Gastroesophageal sphincter (tissue), 4 donors: ENCODE data around the gene KIF26B. TPM values are rescaled to one million over a fixed set of nuclear protein-coding genes. Genes with fewer than 3 reads are reported as not detected.

Source experiments
- ATAC-seq: fragments of 150-250 bp; one replicate; pipeline ENCODE4 v1.9.1; 2016; ENCODE audit warnings: mild to moderate bottlenecking, moderate library complexity
- H3K27ac ChIP-seq, 4 donors: fragments of 200-600 bp; sonication (generic) in 3 of 4; 1 replicate in 3 of 4; 2 replicates in 1 of 4; pipeline ENCODE4 v1.5.1; 2016 to 2019
- H3K27me3 ChIP-seq: fragments of 200-600 bp; sonication (generic); one replicate; pipeline ENCODE4 v1.5.1; 2019
- H3K36me3 ChIP-seq, 2 donors: fragments of 200-600 bp; sonication (generic); one replicate each; pipeline ENCODE4 v1.5.1; 2019; ENCODE audit warnings: control low read depth in 1 of 2
- H3K4me1 ChIP-seq, 3 donors: fragments of 200-600 bp; sonication (generic); 1 replicate in 2 of 3; 2 replicates in 1 of 3; pipeline ENCODE4 v1.5.1; 2016 to 2019; ENCODE audit warnings: control low read depth in 2 of 3
- H3K4me3 ChIP-seq, 2 donors: fragments of 200-600 bp; sonication (generic); one replicate each; pipeline ENCODE4 v1.5.1; 2019; ENCODE audit warnings: mild to moderate bottlenecking in 1 of 2, moderate library complexity in 1 of 2
- H3K9me3 ChIP-seq, 3 donors: fragments of 200-600 bp; sonication (generic); one replicate each; pipeline ENCODE4 v1.5.1; 2017 to 2019; ENCODE audit warnings: control low read depth in 2 of 3
- EP300 ChIP-seq: sonication (generic); formaldehyde crosslinking; IDR thresholded peaks from one replicate; pipeline ENCODE4 v1.6.1; 2017; ENCODE audit warnings: antibody characterized with exemption, mild to moderate bottlenecking
- POLR2A ChIP-seq, 2 donors: fragments of 450-650 bp; IDR thresholded peaks; one replicate each; pipeline ENCODE4 v1.6.1; 2017; ENCODE audit warnings: antibody characterized with exemption in 2 of 2, mild to moderate bottlenecking in 2 of 2, moderate library complexity in 1 of 2
- POLR2AphosphoS5 ChIP-seq: sonication (generic); formaldehyde crosslinking; IDR thresholded peaks from one replicate; pipeline ENCODE4 v1.6.1; 2017; ENCODE audit warnings: antibody characterized with exemption
- WGBS, 2 donors: methylation state at CpG; one replicate each; pipeline ENCODE4 v1.1.5; 2018; ENCODE audit warnings: low coverage in 1 of 2; 5-methylcytosine and 5-hydroxymethylcytosine counted together
- total RNA-seq, 4 donors: library from RNA; depleted of rRNA; stranded (reverse); fragments of >200 nt; gene quantifications; one replicate each; pipeline ENCODE4 v1.1.0, GENCODE V29; 2016
- TF ChIP-seq, protein P1 (sequence below), 4 experiments: fragments of 200-600 bp in 2 of 4; fragments of 450-650 bp in 2 of 4; sonication (generic) in 1 of 4; IDR thresholded peaks; one replicate each; pipeline ENCODE4 v1.5.1; 2017 to 2019; ENCODE audit warnings: antibody characterized with exemption in 4 of 4, mild to moderate bottlenecking in 2 of 4, moderate library complexity in 2 of 4

KIF26B gene
- total RNA-seq, 4 donors from 2014 or later, result 0.62 to 1.9 (median 0.97) TPM

DNA sequence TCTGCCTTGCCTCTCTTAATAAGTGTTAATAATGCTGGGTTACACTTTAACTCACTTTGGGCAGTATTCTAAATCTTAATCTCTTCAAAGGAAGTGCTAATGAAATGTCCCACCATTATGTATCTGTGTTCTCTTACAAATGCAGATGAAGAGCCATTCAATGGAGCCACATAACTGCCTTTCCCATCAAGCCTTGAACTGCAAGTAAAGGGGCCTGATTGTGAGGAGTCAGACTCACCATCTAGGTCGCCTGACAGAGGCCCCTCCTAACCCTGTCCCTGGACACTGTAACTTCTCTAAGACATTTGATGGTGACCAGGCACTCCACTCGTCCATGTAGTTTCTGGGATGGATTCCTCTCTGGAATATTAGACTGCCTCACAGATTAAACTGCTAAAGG, 329.4 kb downstream of the KIF26B start:
- Histone ChIP-seq H3K27me3 (no peaks in the 10 kb centered on the region), H3K9me3 (no peaks in the 10 kb centered on the region), H3K4me1 (peaks cover 0 to 16% (median 0%) of the 10 kb centered on the region in 3 donors), H3K4me3 (no peak overlapping the region), H3K36me3 (no peaks in the 10 kb centered on the region), H3K27ac (no peak overlapping the region)
- WGBS, 2 donors, result 44 to 86% methylated on average over 2 of the region's 2 CpGs
- TF ChIP-seq POLR2AphosphoS5, result no peak
- no peak for TF ChIP-seq POLR2A (IDR thresholded peaks at IDR 0.05)
- ATAC-seq, result no peak

DNA sequence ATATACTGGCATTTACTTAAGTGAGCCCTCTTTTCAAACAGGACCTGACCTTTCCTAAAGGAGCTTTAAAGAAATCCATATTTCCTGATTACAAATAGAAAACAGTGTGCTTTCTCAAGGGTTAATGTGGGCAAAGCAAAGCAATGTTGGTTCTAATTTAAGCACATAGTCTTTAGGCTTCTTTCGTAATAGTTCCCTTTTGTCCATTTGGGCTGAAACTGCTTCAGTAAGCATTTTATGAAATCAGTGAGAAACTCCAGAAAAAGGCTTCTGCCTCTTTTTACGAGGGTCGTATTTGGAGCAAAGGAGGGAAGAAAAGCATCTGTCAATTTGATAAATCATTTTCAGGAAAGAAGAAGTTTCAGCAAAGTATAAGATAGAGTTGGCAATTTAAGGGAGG, 331.2 kb downstream of the KIF26B start:
- 50% methylated on average over 2 of the region's 3 CpGs; no CpG with 5 or more reads in 1 of the 2 donors for WGBS, 2 donors
- H3K27me3 ChIP-seq, result no peaks in the 10 kb centered on the region
- no peaks in the 10 kb centered on the region for H3K36me3 ChIP-seq
- no peak for TF ChIP-seq POLR2AphosphoS5
- TF ChIP-seq POLR2A (IDR thresholded peaks at IDR 0.05), result no peak
- TF ChIP-seq, protein P1, sequence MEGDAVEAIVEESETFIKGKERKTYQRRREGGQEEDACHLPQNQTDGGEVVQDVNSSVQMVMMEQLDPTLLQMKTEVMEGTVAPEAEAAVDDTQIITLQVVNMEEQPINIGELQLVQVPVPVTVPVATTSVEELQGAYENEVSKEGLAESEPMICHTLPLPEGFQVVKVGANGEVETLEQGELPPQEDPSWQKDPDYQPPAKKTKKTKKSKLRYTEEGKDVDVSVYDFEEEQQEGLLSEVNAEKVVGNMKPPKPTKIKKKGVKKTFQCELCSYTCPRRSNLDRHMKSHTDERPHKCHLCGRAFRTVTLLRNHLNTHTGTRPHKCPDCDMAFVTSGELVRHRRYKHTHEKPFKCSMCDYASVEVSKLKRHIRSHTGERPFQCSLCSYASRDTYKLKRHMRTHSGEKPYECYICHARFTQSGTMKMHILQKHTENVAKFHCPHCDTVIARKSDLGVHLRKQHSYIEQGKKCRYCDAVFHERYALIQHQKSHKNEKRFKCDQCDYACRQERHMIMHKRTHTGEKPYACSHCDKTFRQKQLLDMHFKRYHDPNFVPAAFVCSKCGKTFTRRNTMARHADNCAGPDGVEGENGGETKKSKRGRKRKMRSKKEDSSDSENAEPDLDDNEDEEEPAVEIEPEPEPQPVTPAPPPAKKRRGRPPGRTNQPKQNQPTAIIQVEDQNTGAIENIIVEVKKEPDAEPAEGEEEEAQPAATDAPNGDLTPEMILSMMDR (IDR thresholded peaks at IDR 0.05), result no peak
- TF ChIP-seq EP300, result no peak
- H3K4me1 ChIP-seq, result peaks cover 0 to 4% (median 0%) of the 10 kb centered on the region in 3 donors
- no peak overlapping the region for H3K4me3 ChIP-seq
- H3K27ac ChIP-seq, result no peak overlapping the region
- no peak for ATAC-seq
- H3K9me3 ChIP-seq, result no peaks in the 10 kb centered on the region

DNA sequence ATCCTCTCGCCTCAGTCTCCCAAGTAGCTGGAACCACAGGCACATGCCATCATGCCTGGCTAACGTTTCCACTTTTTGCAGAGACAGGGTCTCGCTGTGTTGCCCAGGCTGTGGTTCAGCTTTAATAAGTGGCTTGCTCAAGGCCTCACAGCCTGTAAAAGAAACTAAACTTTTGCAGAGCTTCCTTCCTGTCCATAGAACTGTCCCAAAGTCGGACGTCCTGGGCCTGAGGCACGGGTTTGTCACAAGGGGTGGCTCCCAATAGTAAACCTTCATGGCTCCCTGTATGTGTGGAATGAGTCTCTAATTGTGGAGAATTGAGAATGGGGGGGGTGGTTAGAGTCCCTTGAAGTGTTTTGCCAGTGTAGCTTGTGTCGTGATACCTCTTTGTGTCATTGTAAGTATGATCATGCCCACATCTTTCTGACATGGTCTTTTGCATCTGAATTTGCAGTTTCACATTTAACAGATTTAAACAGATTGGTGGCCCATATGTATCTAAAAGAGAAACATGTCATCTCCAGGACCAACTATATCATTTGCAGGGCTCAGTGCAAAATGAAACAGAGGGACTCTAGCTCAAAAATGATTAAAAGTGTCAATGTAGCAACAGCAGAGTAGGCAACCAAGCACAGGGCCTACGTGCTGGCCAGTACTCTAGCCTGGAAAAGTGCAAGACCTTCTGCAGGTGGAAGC, 332.1 kb downstream of the KIF26B start:
- Histone ChIP-seq H3K4me3 (no peak overlapping the region), H3K27me3 (no peaks in the 10 kb centered on the region), H3K4me1 (no peaks in the 10 kb centered on the region), H3K9me3 (no peaks in the 10 kb centered on the region), H3K36me3 (no peaks in the 10 kb centered on the region), H3K27ac (no peak overlapping the region)
- ATAC-seq, result no peak
- TF ChIP-seq EP300, result no peak
- TF ChIP-seq, protein P1 (IDR thresholded peaks at IDR 0.05), result no peak
- no peak for TF ChIP-seq POLR2A (IDR thresholded peaks at IDR 0.05)
- no peak for TF ChIP-seq POLR2AphosphoS5
- 88 to 91% methylated on average over 5 to 6 of the region's 8 CpGs for WGBS, 2 donors

DNA sequence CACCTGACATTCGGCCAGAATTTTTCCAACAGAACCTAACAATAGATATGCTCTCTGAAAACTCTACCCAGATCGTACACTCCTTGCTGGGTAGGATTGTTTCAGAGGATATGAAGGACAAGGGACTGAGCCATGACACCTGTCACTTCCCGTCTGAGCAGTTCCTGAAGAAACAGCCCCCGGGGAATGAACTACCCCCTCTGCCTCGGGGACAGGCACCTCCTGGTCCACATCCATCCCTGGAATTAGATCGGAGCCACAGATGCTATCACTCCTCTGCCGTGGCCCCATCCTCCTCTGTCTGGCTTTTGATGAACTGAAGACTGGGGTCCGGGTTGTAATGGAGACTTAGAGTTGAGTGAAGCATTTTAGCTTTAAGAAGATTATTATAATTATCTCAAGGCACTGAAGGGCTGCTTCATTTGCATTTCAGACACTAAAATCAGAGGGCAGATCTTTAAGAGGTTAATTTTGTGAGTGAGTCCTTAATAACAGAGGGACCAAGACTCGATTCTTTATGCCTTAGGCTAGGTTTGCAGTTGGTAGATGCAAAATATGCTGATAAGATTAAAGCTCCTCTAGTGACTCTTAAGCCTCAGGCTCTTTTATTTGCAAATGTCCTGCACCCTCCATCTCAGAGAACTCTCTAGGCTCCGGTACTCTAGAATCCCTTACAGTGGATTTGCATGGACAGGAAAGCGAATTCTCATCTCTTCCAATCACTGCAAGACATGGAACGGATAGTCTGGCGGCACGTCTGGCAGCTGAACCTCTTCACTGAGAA, 333.8 kb downstream of the KIF26B start:
- Histone ChIP-seq H3K9me3 (no peaks in the 10 kb centered on the region), H3K4me3 (no peak overlapping the region), H3K4me1 (no peaks in the 10 kb centered on the region), H3K27ac (no peak overlapping the region), H3K36me3 (no peaks in the 10 kb centered on the region), H3K27me3 (no peaks in the 10 kb centered on the region)
- TF ChIP-seq POLR2A (IDR thresholded peaks at IDR 0.05) (no peak), EP300 (no peak), POLR2AphosphoS5 (no peak)
- TF ChIP-seq, protein P1 (IDR thresholded peaks at IDR 0.05), result no peak
- 77 to 80% methylated on average over 6 to 13 of the region's 14 CpGs for WGBS, 2 donors
- ATAC-seq, result no peak

DNA sequence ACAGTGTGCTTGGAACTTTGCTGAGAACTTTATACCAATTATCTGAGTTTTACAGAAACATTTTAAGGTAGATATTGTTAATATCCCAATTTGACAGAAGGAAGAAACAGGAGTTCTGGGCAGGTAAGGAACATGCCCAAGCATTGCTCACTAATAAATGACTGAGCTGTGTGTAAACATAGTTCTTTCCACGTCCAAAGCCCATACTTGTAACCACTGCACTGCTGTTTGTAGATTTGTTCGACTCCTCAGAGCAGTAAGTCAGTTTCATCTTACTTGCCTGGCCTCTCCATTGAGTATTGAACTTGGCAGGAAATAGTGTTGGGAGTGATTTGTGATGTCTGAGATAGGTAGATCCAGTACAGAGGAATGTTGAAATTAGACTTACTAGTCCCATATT, 335.1 kb downstream of the KIF26B start:
- TF ChIP-seq POLR2AphosphoS5 (no peak), EP300 (no peak), POLR2A (IDR thresholded peaks at IDR 0.05) (no peak)
- TF ChIP-seq, protein P1 (IDR thresholded peaks at IDR 0.05), result no peak
- no peaks in the 10 kb centered on the region for H3K9me3 ChIP-seq
- H3K27ac ChIP-seq, result no peak overlapping the region
- no peaks in the 10 kb centered on the region for H3K4me1 ChIP-seq
- WGBS, 2 donors, result 38 to 44% methylated on average over 1 to 2 of the region's 2 CpGs
- no peak for ATAC-seq
- H3K4me3 ChIP-seq, result no peak overlapping the region
- H3K27me3 ChIP-seq, result no peaks in the 10 kb centered on the region
- H3K36me3 ChIP-seq, result no peaks in the 10 kb centered on the region
